Stimulated activated naive CD4-positive, alpha-beta T cell (primary cell): ENCODE data around the gene MTA1.

ENCODE experiments used
- DNase-seq, 6 experiments: peaks; one replicate each; lab custom pipeline; 2025; lab: John Stamatoyannopoulos, UW

MTA1 gene

GRCh38 chr14:105476831-105477659 is 57.4 kb downstream of the MTA1 start:
- DNase-seq: no peak

- peak; percentile 64 to 78 (median 71) for DNase-seq
Measured at GRCh38 chr14:105477660-105478397, 58.2 kb downstream of the MTA1 start.

- DNase-seq: peak in 5 of 6 experiments; percentile 14 to 62 (median 47)
Measured at GRCh38 chr14:105478398-105479251, 59.0 kb downstream of the MTA1 start.

GRCh38 chr14:105479431-105480158 is 60.0 kb downstream of the MTA1 start:
- peak in 4 of 6 experiments; percentile 27 to 62 (median 45) for DNase-seq

GRCh38 chr14:105480199-105480746 is 60.6 kb downstream of the MTA1 start:
- DNase-seq: no peak

GRCh38 chr14:105480807-105481801 is 61.5 kb downstream of the MTA1 start:
- DNase-seq: peak; percentile 82 to 96 (median 89)

GRCh38 chr14:105481886-105482457 is 62.3 kb downstream of the MTA1 start:
- DNase-seq: peak; percentile 90 to 98 (median 97)

GRCh38 chr14:105482486-105483110 is 63.0 kb downstream of the MTA1 start:
- no peak for DNase-seq

GRCh38 chr14:105483300-105484068 is 63.9 kb downstream of the MTA1 start:
- DNase-seq: peak in 1 of 6 experiments; percentile 35

GRCh38 chr14:105484069-105484996 is 64.7 kb downstream of the MTA1 start:
- DNase-seq: peak; percentile 41 to 79 (median 69)

GRCh38 chr14:105484997-105485393 is 65.4 kb downstream of the MTA1 start:
- DNase-seq: peak in 1 of 6 experiments; percentile 55

GRCh38 chr14:105485739-105486162 is 66.1 kb downstream of the MTA1 start:
- peak; percentile 33 to 58 (median 36) for DNase-seq

GRCh38 chr14:105486163-105486973 is 66.7 kb downstream of the MTA1 start, which contains the start of gene CRIP1:
Gene CRIP1, plus strand, starts transcription at chr14:105486886. Its CDS starts 374 bp downstream, at chr14:105487260.
- peak in 1 of 6 experiments; percentile 31 for DNase-seq

GRCh38 chr14:105486974-105487448 is 67.4 kb downstream of the MTA1 start:
- peak in 5 of 6 experiments; percentile 21 to 59 (median 50) for DNase-seq

GRCh38 chr14:105487449-105487985 is 67.9 kb downstream of the MTA1 start:
- DNase-seq: peak; percentile 66 to 84 (median 75)
